RCC 7860 (cell line): ENCODE measurements around the gene CACNB1.
"Not testable (repeated sequence)": the region's sequence is repeated elsewhere in the genome, so short reads cannot be mapped to it uniquely, and the experiment has no call there.

Experiments
- DNase-seq: peaks from one replicate; pipeline ENCODE4 v3.0.0-alpha.2; 2015; ENCODE audit warnings: low spot score
- FAIRE-seq: peaks from 2 replicates; lab custom pipeline; 2012; peaks lifted over from hg19 to GRCh38; lab: Jason Lieb, UNC

CACNB1 gene

DNA sequence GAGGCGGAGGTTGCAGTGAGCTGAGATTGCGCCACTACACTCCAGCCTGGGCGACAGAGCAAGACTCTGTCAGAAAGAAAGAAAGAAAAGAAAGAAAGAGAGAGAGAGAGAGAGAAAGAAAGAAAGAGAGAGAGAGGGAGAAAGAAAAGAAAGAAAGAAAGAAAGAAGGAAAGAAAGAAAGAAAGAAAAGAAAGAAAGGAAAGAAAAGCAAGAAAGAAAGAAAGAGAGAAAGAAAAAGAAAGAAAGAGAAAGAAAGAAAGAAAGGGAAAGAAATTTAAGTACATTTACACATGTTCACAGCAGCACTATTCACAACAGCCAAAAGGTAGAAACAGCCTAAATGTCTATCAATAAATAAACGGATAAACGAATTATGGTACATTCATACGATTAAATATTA lies 67.9 kb downstream of the CACNB1 start:
- DNase-seq: not testable (repeated sequence)

DNA sequence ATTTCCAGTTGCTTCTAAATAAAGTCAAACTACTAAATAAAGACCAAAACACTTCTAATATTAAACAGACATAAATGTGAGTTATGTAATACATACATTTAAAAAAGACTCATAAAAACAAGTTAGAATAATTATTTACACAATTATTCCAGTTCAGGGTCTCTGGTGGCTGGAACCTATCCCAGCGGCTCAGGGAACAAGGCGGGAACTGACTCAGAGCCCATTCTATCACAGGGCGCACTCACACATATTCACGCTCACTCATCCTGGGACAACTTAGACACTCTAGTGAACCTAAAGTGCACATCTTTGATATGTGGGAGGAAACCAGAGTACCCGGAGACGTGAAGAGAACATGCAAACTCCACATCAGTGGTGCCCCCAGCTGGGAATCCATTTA lies 71.0 kb downstream of the CACNB1 start:
- no peak for FAIRE-seq
- DNase-seq: no peak

More for the DNA sequence above, 67.9 kb downstream of the CACNB1 start:
- FAIRE-seq: not testable (repeated sequence)

DNA sequence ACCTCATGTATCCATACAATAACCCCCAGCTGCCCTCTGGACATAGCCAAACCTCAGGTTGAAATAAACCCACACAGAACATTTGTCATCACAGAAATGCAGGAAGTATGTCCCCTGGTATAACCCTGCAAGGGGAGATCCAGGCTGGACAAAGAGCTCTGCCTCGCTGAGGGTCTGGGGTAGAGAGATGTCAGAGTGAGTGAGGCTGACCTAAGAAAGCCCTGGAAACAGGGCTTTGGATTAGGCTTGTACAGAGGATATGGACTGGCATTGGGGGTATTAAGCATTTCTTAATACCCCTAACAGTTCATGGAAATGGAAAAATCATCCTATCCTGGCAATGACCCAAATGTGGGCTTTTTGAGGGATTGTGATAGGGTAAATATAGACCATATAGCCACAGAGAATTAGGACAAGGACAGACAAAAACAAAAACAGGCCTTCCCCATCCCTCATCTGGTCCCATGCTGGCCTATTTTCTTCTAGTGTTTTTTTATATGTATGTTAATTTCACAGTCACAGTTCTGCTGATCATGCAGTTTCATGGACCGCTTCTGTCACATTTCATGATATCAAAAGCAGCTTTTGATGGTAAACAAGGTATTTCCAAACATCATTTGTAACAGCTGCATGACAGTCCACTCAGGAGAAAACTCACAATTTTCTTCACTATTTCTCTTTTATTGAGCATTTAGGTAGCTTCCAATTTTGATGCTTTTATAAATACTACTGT lies 72.2 kb downstream of the CACNB1 start:
- FAIRE-seq: no peak

DNA sequence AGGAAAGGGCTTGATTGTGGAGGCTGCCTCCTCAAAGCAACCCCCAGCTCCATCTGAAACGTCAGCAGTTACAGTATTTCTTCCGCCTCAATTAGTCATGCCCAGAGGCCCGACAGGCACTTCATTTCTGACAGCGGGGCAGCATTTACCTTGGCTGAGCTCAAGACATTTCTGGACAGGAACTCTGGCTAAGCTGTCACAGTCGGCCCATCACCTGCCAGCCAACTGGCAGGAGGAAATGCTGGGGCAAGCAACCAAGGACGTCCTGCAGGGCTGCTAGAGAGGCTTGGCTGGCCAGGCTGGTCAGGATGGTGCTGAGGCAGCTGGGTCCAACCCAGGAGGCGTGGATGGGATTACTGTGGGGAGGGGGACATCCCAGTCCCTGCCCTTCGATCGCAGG lies 73.8 kb downstream of the CACNB1 start:
- no peak for FAIRE-seq

More for the DNA sequence above, 72.2 kb downstream of the CACNB1 start:
- no peak for DNase-seq

More for the DNA sequence above, 73.8 kb downstream of the CACNB1 start:
- no peak for DNase-seq
